ENCODE data around the gene TRIM44.
"Not testable (repeated sequence)": the region's sequence is repeated elsewhere in the genome, so short reads cannot be mapped to it uniquely, and the experiment has no call there.

TRIM44 gene

DNA sequence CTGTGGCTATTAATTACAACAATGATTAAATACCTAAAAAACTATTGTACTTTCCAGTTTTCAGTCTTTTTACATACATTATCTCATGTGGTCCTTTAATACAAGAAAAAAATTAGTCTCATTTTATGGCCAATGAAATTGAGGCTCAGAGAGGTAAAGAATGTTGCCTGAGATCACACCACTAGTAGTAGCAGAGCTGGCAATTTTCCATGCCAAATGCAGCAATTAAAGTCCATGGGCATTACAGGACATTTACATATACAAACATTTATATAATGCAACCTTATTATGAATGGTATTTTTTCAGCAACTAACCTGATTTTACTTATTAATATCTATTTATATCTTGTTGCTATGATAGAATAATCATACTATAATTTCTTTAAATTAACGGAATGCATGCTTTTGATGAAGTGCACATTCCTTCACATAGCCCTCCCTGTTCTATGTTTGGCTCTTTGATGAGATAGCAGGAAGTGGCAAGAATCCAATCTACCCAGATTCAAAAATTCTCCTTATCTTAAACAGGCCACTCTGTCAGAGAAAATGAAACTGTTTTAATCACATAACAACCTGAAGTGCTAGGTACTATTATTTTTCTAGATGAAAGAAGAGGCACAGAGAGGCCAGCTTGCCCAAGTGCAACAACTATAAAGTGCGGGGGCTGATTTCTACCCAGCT lies 160.4 kb downstream of the TRIM44 start:
- TF ChIP-seq ZNF274 (IDR thresholded peaks at IDR 0.05; ENCODE audit: low read depth, low read length), result no peak
- H3K4me3 ChIP-seq (ENCODE audit: low read length), result no peak overlapping the region

DNA sequence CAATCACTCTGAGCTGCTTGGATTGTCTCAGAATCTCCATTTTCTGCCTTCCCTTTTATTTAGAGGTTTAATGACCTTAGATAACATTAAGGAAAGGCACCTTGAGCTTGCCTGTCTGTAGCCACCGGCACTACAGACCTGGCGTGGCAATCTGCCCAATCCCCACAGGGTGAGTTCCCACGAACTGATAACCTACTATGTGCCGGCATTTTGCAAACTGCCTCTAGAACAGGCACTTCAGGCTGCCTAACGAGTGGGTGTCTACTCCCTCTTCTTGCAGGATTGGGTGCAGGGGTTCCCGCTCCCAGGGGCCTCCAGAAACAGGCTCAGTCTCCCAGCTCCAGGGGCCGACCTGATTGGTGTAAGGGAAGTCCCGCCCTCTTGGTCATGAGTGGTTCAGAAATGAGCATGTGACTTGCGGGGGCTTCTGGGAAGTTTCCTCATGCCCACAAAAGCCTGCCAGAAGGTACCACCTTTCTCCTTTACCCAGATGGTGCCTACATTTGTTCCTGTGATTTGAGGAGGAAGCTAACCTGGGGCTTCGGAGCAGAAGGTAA lies 161.2 kb downstream of the TRIM44 start:
- no peak for TF ChIP-seq ZNF274 (IDR thresholded peaks at IDR 0.05; ENCODE audit: low read depth, low read length)
- H3K4me3 ChIP-seq (ENCODE audit: low read length), result no peak overlapping the region

DNA sequence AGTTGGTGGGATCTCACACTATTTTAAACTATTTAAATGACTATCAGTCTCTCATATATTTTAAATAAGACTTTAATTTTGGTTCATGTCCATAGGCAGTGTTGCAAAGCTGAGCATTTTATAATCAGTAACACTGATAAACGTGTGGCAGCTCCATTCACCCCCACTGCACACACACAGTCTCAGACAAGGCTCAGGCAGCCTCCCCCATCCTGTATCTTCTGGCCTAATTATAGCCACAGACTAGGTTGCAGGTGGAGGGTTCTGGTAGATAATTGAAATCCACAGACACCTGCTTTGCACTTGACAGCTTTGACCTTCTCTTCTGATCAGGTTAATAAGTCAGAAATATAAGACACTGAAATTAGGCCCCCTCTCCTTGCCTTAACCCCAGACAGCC lies 162.8 kb downstream of the TRIM44 start:
- no peak for TF ChIP-seq ZNF274 (IDR thresholded peaks at IDR 0.05; ENCODE audit: low read depth, low read length)
- H3K4me3 ChIP-seq (ENCODE audit: low read length), result no peak overlapping the region

DNA sequence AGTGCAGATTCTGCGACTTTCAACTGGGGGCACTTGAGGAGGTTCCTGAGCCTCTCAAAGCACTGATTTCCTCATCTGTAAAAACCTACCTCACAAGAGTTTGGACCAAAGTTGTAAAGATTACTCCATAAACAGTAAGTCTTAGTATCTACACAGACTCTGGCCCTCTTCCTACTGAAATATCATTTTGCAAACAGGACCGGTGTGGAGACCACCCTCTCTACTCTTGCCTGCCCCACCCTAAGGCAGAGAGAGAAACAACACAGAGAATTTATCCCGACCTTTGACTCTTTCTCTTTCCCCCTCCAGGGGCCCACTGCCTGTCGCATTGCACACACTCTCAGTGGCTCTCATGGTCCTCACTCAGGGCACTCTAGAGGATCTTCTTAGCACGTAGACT lies 163.4 kb downstream of the TRIM44 start:
- H3K4me3 ChIP-seq (ENCODE audit: low read length), result no peak overlapping the region
- no peak for TF ChIP-seq ZNF274 (IDR thresholded peaks at IDR 0.05; ENCODE audit: low read depth, low read length)

DNA sequence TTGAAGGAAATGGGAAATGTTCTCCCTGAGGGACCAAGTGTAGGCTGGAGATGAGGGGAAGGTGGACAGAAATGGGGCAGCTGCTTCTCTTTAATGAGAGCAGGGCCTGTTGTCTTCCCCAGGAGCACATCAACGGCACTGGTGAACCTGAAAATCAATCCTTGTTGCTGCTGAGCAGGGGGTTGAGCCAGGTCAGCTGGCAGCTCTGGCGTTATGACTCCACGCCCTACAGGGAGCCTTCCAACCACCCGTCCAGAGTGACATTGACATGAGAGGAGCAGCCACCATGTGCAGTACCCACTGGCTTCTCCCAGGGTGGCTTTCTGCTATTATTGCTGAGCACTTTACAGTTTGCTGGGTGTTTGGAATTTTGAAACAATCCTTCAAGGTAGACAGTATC lies 164.4 kb downstream of the TRIM44 start:
- no peak overlapping the region for H3K4me3 ChIP-seq (ENCODE audit: low read length)
- no peak for TF ChIP-seq ZNF274 (IDR thresholded peaks at IDR 0.05; ENCODE audit: low read depth, low read length)

DNA sequence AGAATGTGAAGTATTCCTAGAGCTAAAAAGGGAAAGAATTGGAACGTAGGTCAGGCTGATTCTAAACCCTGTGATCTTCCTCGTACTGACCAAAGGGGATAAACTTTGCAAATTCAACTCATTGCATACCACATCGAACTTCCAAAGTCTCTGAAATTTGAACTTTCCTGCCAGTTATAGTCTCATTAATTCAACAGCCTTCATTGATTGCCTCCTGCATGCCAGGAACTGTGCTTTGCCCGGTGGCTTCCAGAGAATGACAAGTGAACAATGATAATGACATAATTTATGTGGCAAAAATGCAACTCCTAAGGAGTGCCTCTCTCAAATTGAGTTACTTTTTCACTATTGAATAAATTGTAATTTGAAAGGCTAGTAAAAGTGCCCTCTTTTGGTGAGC lies 173.6 kb downstream of the TRIM44 start:
- no peak for TF ChIP-seq ZNF274 (IDR thresholded peaks at IDR 0.05; ENCODE audit: low read depth, low read length)
- no peak overlapping the region for H3K4me3 ChIP-seq (ENCODE audit: low read length)

DNA sequence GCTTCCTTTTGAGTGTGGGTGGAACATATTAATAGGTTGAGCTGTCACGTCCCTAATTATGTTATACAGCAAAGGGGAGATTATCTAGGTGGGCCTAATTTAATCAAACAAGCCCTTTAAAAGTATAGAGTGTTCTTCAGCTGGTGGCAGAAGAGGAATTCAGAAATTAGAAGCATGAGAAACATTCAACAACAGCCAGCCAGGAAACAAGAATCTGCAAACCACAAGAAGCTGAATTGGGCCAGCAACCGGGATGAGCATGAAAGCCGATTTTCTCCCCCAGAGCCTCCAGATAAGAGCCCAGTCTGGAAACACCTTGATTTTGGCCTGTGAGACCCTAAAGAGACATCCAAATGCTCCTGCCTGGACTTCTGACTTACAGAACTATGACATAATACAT lies 175.5 kb downstream of the TRIM44 start:
- no peak overlapping the region for H3K4me3 ChIP-seq (ENCODE audit: low read length)
- TF ChIP-seq ZNF274 (IDR thresholded peaks at IDR 0.05; ENCODE audit: low read depth, low read length), result no peak

DNA sequence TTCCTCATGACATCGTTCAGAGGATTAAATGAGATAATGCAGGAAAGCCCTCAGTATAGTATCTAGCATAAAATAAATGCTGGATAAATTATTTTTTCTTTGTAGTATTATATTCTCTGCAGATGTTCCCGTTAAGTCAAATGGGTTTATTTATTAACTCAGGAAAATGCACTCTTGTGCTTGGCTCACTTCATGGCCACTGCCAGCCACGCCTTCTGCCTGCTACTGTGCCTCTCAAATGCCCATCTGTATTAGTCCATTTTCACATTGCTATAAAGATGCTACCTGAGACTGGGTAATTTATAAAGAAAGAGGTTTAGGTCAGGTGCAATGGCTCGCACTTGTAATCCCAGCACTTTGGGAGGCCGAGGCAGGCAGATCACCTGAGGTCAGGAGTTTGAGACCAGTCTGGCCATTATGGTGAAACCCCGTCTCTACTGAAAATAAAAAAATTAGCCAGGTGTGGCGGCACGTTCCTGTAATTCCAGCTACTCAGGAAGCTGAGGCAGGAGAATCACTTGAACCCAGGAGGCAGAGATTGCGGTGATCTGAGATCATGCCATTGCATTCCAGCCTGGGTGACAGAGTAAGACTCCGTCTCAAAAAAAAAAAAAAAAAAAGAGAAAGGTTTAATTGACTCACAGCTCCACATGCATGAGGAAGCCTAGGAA lies 176.3 kb downstream of the TRIM44 start:
- H3K4me3 ChIP-seq (ENCODE audit: low read length), result not testable (repeated sequence)

DNA sequence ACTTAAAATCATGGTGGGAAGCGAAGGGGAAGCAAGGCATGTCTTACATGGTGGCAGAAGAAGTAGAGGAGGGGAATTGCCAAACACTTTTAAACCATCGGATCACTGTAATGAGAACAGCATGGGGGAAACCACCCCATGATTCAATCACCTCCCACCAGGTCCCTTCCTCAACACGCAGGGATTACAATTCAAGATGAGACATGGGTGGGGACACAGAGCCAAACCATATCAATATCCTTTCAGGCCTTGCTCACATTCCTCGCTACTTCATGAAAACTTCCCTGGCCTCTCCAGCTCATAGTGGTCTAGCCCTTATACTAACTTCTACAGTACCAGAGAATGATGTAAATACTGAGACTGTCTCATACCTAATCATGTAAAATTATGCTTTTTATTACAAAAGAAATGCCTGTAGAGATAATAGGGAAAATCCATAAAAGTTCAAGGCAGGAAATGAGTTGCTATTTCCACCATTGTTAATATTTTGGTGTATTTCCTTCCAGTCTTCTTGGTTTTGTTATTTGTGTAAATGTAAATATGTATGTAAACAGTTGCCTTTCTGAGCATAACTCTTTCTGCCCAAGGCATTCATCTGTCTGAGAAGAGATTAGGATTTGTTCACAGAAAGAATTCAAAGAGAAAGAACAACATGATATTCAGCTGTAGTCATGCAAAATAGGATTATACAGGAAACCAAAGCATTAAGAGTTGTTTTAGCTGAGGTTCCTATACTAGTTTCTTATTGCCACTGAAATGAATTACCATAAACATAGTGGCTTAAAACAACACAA lies 177.0 kb downstream of the TRIM44 start:
- H3K4me3 ChIP-seq (ENCODE audit: low read length), result no peak overlapping the region
- no peak for TF ChIP-seq ZNF274 (IDR thresholded peaks at IDR 0.05; ENCODE audit: low read depth, low read length)

DNA sequence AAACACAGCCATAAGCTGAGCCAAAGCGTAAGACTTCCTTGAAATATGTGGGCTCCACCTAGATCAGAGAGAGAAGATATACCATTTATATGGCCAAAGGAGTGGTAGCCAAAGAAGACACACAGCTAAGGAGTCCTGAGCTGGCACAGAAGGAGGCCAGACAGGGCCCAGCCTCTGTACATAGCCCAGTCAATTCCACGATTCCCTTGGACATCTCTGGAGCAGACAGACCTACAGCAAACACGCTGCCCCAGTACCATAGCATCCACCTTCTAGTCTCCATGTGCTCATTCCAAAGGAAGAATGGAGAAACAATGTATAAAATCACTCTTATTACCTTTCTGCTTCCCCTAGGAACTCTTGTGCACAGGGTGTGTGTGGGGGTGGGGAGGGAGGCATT lies 179.2 kb downstream of the TRIM44 start:
- TF ChIP-seq ZNF274 (IDR thresholded peaks at IDR 0.05; ENCODE audit: low read depth, low read length), result no peak
- H3K4me3 ChIP-seq (ENCODE audit: low read length), result no peak overlapping the region

DNA sequence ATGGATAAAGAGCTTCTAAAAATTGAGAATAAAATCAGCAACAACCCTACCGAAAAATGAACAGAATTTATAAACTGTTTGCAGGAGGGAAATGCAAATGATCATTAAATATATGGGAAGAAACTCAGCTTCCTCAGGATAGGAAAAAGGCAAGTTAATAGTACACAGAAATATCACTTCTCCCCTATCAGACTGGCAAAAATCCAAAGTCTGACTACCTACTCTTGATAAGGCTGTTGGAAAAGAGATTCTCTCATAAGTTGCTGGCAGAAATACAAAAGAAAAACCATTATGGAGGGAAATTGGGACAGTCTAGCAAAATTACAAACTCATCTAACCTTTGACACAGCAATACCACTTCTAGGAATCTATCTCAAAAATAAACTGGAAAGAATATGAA lies 180.4 kb downstream of the TRIM44 start:
- TF ChIP-seq ZNF274 (IDR thresholded peaks at IDR 0.05; ENCODE audit: low read depth, low read length), result no peak

DNA sequence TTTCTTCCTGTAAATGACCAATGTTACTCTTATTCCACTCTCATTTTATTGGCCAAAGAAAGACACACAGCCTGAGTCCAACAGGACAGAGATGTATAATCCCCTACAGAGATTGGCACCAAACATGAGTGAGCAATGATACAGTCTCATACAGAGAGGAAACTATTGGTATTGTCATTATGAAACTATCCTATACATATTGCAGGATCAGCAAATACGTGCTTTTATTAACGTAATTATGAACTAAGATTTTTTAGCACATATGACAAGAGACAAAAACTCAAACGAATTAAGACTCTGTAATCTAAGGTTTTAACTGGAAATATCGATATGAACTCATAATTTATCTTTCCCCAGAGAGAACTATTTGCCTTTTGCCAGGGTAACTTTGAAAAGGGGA lies 182.0 kb downstream of the TRIM44 start:
- H3K4me3 ChIP-seq (ENCODE audit: low read length), result no peak overlapping the region
- no peak for TF ChIP-seq ZNF274 (IDR thresholded peaks at IDR 0.05; ENCODE audit: low read depth, low read length)

More for the DNA sequence above, 180.4 kb downstream of the TRIM44 start:
- no peak overlapping the region for H3K4me3 ChIP-seq (ENCODE audit: low read length)

DNA sequence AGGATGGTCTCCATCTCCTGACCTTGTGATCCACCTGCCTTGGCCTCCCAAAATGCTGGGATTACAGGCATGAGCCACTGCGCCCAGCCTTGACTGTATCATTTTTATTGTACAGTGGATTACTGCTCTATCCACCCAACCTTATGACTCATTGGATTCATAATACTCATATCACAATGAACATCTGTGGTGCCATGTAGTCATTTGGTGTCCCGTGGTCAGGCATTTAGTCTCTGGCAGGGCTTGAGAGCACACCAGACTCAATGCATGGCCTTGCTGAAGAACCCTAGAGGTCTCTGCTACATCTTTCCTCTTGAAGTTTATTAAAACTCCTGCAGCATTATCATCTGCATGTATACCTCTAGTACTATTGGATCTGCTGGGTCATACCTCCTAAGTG lies 183.3 kb downstream of the TRIM44 start:
- no peak for TF ChIP-seq ZNF274 (IDR thresholded peaks at IDR 0.05; ENCODE audit: low read depth, low read length)
- no peak overlapping the region for H3K4me3 ChIP-seq (ENCODE audit: low read length)

DNA sequence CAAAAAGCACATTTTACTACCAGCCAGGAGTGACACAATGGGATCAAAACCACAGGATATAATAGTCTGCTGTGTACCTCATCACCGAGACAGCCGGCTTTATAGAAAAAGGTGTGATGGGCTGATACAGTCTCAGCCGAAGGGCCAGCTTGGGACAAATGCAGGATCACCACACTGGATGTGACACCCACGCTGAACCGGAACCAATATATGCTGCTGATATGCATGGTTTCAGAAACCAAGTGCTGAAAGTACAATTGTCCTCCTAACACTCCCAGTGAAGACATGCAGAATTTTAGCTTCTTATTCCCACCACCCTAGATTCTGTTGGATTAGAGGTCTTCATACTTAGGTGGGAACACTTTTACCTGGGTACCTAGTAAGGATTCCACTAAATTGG lies 184.3 kb downstream of the TRIM44 start:
- H3K4me3 ChIP-seq (ENCODE audit: low read length), result no peak overlapping the region
- TF ChIP-seq ZNF274 (IDR thresholded peaks at IDR 0.05; ENCODE audit: low read depth, low read length), result no peak

DNA sequence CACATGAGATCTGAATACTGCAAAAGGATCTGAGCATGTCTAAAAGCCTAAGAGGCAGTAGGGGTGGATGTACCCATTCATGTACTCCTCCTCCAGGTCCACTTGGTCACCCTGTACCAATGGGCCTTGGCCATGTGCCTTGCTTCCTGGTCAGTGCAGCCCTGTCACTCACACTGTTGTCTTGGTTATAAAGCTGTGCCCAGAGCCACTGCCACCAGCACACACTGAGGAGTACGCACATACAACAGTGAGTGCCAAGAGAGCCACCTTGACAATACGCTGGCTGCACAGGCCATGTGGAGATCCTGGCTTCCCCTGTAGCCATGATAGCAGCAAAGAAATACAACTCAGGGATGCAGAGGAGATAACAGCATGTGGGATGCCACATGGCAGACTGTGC lies 184.9 kb downstream of the TRIM44 start:
- TF ChIP-seq ZNF274 (IDR thresholded peaks at IDR 0.05; ENCODE audit: low read depth, low read length), result no peak
- no peak overlapping the region for H3K4me3 ChIP-seq (ENCODE audit: low read length)

Measured in GM08714 (cell line).